ENCODE results near the gene MAP3K2. TPM values are rescaled to one million over a fixed set of nuclear protein-coding genes. Genes with fewer than 3 reads are reported as not detected.

MAP3K2 gene
- total and polyA plus RNA-seq, 2 of the 8 experiments (the other 6 are each of a cell fraction or from before 2014, with no cell fraction given) = 2.0 to 23.2 TPM

GRCh38 chr2:127405255-127405610 is 17.5 kb upstream of the MAP3K2 start (continued):
- TF ChIP-seq BACH1 (IDR thresholded peaks at IDR 0.05; ENCODE audit: low read length) (no peak), CEBPB (IDR thresholded peaks at IDR 0.05; ENCODE audit: low read depth, low read length) (no peak), SP1 (IDR thresholded peaks at IDR 0.05; ENCODE audit: low read depth, low read length) (no peak), SIX5 (IDR thresholded peaks at IDR 0.05; ENCODE audit: low read depth, low read length) (no peak), TBP (IDR thresholded peaks at IDR 0.05; ENCODE audit: low read depth, low read length) (no peak), EP300 (IDR thresholded peaks at IDR 0.05; ENCODE audit: borderline replicate concordance in 1 of 2, low read depth in 2 of 2, low read length in 2 of 2) (no peak)
